Testis (tissue), 2 donors: ENCODE results near the gene FAM240A.

Experiments
- POLR2A ChIP-seq: fragments of 450-650 bp; IDR thresholded peaks from one replicate; pipeline ENCODE4 v1.6.1; 2017; ENCODE audit warnings: antibody characterized with exemption, mild to moderate bottlenecking, moderate library complexity
- TF ChIP-seq, protein P1 (sequence below), 3 experiments: fragments of 450-650 bp in 2 of 3; fragments of 200-600 bp in 1 of 3; sonication (generic) in 1 of 3; IDR thresholded peaks; one replicate each; pipeline ENCODE4 v1.5.1; 2016 to 2019; ENCODE audit warnings: antibody characterized with exemption in 3 of 3, mild to moderate bottlenecking in 2 of 3, moderate library complexity in 1 of 3

GRCh38 chr3:46624533-46624932, 12.2 kb downstream of the FAM240A start:
- TF ChIP-seq, protein P1, sequence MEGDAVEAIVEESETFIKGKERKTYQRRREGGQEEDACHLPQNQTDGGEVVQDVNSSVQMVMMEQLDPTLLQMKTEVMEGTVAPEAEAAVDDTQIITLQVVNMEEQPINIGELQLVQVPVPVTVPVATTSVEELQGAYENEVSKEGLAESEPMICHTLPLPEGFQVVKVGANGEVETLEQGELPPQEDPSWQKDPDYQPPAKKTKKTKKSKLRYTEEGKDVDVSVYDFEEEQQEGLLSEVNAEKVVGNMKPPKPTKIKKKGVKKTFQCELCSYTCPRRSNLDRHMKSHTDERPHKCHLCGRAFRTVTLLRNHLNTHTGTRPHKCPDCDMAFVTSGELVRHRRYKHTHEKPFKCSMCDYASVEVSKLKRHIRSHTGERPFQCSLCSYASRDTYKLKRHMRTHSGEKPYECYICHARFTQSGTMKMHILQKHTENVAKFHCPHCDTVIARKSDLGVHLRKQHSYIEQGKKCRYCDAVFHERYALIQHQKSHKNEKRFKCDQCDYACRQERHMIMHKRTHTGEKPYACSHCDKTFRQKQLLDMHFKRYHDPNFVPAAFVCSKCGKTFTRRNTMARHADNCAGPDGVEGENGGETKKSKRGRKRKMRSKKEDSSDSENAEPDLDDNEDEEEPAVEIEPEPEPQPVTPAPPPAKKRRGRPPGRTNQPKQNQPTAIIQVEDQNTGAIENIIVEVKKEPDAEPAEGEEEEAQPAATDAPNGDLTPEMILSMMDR (IDR thresholded peaks at IDR 0.05) = no peak
- no peak for TF ChIP-seq POLR2A
